Gastroesophageal sphincter (tissue), 3 donors: Measurements from ENCODE around the gene PAEP.
"Not testable (repeated sequence)": the region's sequence is repeated elsewhere in the genome, so short reads cannot be mapped to it uniquely, and the experiment has no call there.

ENCODE experiments used
- POLR2AphosphoS5 ChIP-seq: sonication (generic); formaldehyde crosslinking; IDR thresholded peaks from one replicate; pipeline ENCODE4 v1.6.1; 2017; ENCODE audit warnings: antibody characterized with exemption
- TF ChIP-seq, protein P1 (sequence below), 4 experiments: fragments of 200-600 bp in 2 of 4; fragments of 450-650 bp in 2 of 4; sonication (generic) in 1 of 4; IDR thresholded peaks; one replicate each; pipeline ENCODE4 v1.5.1; 2017 to 2019; ENCODE audit warnings: antibody characterized with exemption in 4 of 4, mild to moderate bottlenecking in 2 of 4, moderate library complexity in 2 of 4

DNA sequence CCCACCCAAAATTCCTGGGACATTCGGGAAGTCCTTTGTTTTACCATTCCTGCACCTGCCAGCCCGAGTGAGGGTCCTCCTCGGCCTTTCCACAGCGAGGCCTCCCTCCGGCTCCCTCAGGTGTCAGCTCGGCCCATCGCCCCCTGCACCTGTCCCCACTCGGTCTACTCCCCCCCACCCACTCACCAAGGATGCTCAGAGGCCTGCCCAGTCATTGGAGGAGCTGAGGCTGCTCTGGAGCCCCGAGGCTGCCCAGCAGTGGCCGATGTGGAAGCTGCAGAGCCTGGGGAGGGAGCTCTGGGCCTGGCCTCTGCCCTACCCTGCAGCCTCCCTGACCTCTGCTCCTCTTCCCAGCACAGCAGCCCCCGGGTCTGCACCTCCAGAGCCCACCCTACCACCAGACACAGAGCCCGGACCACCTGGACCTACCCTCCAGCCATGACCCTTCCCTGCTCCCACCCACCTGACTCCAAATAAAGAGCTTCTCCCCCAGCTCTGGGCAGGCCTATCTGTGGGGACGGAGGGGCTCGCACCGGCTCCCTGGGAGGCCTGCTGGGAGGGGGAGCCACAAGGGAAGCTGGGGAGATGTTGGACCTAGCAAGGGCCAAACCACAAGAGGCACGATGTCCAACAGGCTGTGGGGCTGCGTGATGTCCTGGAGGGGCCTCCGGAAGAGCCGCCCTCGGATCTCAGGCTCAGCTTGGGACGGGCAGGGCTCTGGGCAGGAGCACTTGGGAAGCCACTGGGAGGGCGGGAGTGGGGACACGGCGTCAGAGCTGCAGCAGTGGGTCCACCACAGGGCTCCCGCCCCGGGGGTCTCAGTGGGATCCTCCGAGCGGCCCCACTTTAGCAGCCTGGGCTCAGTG, 11.8 kb upstream of the PAEP start:
- not testable (repeated sequence) for TF ChIP-seq POLR2AphosphoS5
- TF ChIP-seq, protein P1, sequence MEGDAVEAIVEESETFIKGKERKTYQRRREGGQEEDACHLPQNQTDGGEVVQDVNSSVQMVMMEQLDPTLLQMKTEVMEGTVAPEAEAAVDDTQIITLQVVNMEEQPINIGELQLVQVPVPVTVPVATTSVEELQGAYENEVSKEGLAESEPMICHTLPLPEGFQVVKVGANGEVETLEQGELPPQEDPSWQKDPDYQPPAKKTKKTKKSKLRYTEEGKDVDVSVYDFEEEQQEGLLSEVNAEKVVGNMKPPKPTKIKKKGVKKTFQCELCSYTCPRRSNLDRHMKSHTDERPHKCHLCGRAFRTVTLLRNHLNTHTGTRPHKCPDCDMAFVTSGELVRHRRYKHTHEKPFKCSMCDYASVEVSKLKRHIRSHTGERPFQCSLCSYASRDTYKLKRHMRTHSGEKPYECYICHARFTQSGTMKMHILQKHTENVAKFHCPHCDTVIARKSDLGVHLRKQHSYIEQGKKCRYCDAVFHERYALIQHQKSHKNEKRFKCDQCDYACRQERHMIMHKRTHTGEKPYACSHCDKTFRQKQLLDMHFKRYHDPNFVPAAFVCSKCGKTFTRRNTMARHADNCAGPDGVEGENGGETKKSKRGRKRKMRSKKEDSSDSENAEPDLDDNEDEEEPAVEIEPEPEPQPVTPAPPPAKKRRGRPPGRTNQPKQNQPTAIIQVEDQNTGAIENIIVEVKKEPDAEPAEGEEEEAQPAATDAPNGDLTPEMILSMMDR (IDR thresholded peaks at IDR 0.05) = not testable (repeated sequence)
